ENCODE data around the gene GPR39. TPM values are rescaled to one million over a fixed set of nuclear protein-coding genes. Genes with fewer than 3 reads are reported as not detected.

Gene GPR39
- total and polyA plus RNA-seq, 7 experiments from 2014 or later: not detected

DNA sequence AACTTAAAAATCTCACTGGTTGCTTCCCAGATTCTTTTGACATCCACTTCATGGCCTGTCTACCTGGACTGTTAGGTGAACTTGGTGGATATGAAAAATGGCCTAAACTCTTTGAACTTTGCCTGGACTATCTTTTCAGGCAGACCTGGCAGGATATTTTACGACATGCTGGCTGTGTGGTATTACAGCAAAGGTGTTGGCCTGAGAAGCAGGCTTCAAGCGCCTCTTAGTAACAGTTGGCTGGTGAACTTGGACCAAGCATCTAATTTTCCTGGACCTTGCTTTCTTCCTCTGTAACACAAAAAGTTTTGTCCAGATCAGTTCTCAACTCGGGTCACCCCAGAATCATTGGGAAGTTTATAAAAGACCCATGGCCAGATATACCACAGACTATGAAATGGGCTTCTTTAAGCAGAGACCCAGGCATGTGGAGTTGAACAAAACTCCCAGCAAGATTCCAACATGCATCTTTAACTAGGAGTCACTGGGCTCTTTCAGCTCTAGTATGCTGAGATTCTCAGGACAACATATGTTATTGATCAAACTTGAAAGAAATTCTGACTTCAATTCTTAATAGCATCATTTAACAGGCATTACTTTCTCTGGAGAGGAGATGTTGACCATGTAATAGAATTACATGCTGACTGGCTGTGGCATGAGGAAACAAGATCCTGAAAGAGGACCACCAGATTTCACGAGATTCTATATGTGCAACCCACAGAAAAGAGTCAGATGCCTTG lies 249.0 kb downstream of the GPR39 start:
- no peaks in the 10 kb centered on the region for H3K4me1 ChIP-seq (ENCODE audit: control insufficient read depth in 2 of 2, insufficient read depth in 2 of 2, low read length in 2 of 2)
- Mint-ChIP-seq H3K27me3 (peaks cover 22 to 31% (median 26%) of the 10 kb centered on the region in 5 donors), H3K36me3 (no peaks in the 10 kb centered on the region), H3K4me1 (peaks cover 0 to 4% (median 0%) of the 10 kb centered on the region in 7 donors), H3K9me3 (peaks cover 0 to 7% (median 0%) of the 10 kb centered on the region in 11 donors), H3K27ac (no peak overlapping the region), H3K4me3 (no peak overlapping the region)
- CTCF ChIA-PET: no interaction called here
- H3K9me3 ChIP-seq (ENCODE audit: control insufficient read depth in 2 of 3, low read length in 3 of 3): no peaks in the 10 kb centered on the region
- H3K4me3 ChIP-seq (ENCODE audit: low read length): no peak overlapping the region
- no peak for ATAC-seq
- no peak overlapping the region for H3K27ac ChIP-seq (ENCODE audit: low read depth, low read length)
- no peaks in the 10 kb centered on the region for H3K27me3 ChIP-seq (ENCODE audit: control insufficient read depth in 2 of 2, insufficient read depth in 2 of 2, low read length in 2 of 2)
- POLR2A ChIA-PET: no interaction called here
- intact Hi-C loops (cut with micrococcal nuclease): no loop called here
- H3K36me3 ChIP-seq (ENCODE audit: control insufficient read depth in 2 of 3, insufficient read depth in 3 of 3, low read length in 3 of 3): no peaks in the 10 kb centered on the region
- DNase-seq: no peak

DNA sequence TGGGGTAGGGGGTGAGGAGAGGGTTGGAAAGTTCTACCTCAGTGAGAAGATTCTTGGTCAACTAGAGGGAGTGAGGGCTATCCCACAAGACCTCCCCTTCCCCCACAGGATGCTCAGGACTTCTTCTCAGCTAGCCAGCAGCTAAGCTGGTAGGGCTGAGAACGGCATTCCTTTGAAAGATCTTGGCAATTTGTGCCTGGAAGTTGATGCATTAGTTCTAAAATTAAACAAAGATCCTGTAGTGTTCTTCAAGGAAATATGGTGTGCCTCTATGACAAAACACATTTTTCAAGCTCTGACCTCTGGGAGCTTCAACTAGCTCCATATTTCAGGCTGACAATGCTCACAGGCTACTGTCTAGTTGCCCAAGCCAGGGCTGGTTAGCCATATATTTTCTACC lies 251.1 kb downstream of the GPR39 start:
- ChIA-PET POLR2A (no interaction called here), CTCF (no interaction called here)
- H3K9me3 ChIP-seq (ENCODE audit: control insufficient read depth in 2 of 3, low read length in 3 of 3): no peaks in the 10 kb centered on the region
- H3K27me3 Mint-ChIP-seq: peaks cover 37 to 41% (median 40%) of the 10 kb centered on the region in 5 donors
- ATAC-seq (no peak), DNase-seq (no peak)
- no peak overlapping the region for H3K27ac ChIP-seq (ENCODE audit: low read depth, low read length)
- no peak overlapping the region for H3K4me3 ChIP-seq (ENCODE audit: low read length)
- no peak overlapping the region for H3K27ac Mint-ChIP-seq
- no peaks in the 10 kb centered on the region for H3K36me3 Mint-ChIP-seq
- no peaks in the 10 kb centered on the region for H3K4me1 ChIP-seq (ENCODE audit: control insufficient read depth in 2 of 2, insufficient read depth in 2 of 2, low read length in 2 of 2)
- H3K36me3 ChIP-seq (ENCODE audit: control insufficient read depth in 2 of 3, insufficient read depth in 3 of 3, low read length in 3 of 3): no peaks in the 10 kb centered on the region
- H3K9me3 Mint-ChIP-seq: peaks cover 0 to 4% (median 0%) of the 10 kb centered on the region in 11 donors
- no peaks in the 10 kb centered on the region for H3K27me3 ChIP-seq (ENCODE audit: control insufficient read depth in 2 of 2, insufficient read depth in 2 of 2, low read length in 2 of 2)
- intact Hi-C loops (cut with micrococcal nuclease): no loop called here
- no peak overlapping the region for H3K4me3 Mint-ChIP-seq
- peaks cover 0 to 4% (median 0%) of the 10 kb centered on the region in 7 donors for H3K4me1 Mint-ChIP-seq

- Mint-ChIP-seq H3K4me1 (peaks cover 0 to 4% (median 0%) of the 10 kb centered on the region in 7 donors), H3K4me3 (no peak overlapping the region), H3K27ac (no peak overlapping the region), H3K9me3 (peaks cover 0 to 4% (median 0%) of the 10 kb centered on the region in 11 donors), H3K27me3 (peaks cover 39 to 47% (median 45%) of the 10 kb centered on the region in 5 donors), H3K36me3 (no peaks in the 10 kb centered on the region)
- no peaks in the 10 kb centered on the region for H3K9me3 ChIP-seq (ENCODE audit: control insufficient read depth in 2 of 3, low read length in 3 of 3)
- H3K4me3 ChIP-seq (ENCODE audit: low read length): no peak overlapping the region
- H3K27me3 ChIP-seq (ENCODE audit: control insufficient read depth in 2 of 2, insufficient read depth in 2 of 2, low read length in 2 of 2): no peaks in the 10 kb centered on the region
- POLR2A ChIA-PET: no interaction called here
- H3K27ac ChIP-seq (ENCODE audit: low read depth, low read length): no peak overlapping the region
- CTCF ChIA-PET: no interaction called here
- DNase-seq (no peak), ATAC-seq (no peak)
- intact Hi-C loops (cut with micrococcal nuclease): no loop called here
- no peaks in the 10 kb centered on the region for H3K36me3 ChIP-seq (ENCODE audit: control insufficient read depth in 2 of 3, insufficient read depth in 3 of 3, low read length in 3 of 3)
- no peaks in the 10 kb centered on the region for H3K4me1 ChIP-seq (ENCODE audit: control insufficient read depth in 2 of 2, insufficient read depth in 2 of 2, low read length in 2 of 2)
These were observed 251.7 kb downstream of the GPR39 start for GRCh38 chr2:132668189-132668823.

DNA sequence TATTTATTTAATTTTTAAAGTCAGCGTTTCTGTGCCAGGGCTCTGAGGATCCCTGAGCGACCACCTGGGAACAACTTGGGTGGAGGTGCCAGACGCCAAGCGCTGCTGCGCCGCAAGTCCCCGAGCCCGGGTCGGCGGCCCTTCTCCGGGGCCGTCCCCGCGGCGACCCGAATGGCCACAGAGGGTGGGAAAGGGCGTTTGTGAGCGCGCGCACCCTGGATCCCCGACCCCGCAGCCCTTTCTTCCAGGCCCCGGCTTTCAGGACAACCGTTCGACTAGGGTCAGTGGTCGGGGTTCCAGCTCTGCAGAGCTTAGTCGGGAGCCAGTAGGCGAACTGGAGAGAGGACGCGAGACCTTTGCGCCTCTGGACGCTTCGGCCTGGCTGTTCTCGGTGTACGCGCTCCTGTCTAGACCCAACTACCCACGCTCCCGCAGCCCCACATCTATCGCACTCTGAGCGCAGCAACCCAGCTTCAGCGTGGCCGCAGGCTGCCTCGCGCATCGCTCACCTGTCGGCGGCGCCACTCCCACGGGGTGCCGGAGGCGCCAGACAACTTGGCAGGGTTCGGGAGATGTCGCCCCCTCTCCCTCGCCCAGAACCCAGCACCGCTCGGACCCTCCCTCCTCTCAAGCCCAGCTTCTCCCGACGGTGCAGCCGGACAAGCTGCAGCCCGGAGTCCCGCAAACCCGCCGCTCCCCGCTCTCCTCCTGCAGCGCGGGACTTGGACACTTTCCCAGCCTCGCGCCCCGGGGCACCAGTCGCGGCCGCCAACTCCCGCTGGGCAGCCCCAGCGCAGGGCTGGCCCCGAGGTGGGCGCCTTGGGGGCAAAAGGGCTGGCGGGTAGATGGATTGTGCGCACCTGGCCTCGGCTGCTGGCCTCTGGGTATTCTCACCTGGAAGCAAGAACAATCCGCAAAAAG lies 252.6 kb downstream of the GPR39 start:
- H3K27me3 Mint-ChIP-seq: peaks cover 32 to 46% (median 43%) of the 10 kb centered on the region in 5 donors

GRCh38 chr2:132669908-132670495 lies 253.4 kb downstream of the GPR39 start, which contains the start of gene LYPD1:
Gene LYPD1, minus strand, starts transcription at chr2:132670205. Its CDS starts 273 bp downstream, at chr2:132669932.
- no peaks in the 10 kb centered on the region for H3K9me3 ChIP-seq (ENCODE audit: control insufficient read depth in 2 of 3, low read length in 3 of 3)
- H3K4me1 Mint-ChIP-seq: peaks cover 0 to 4% (median 0%) of the 10 kb centered on the region in 7 donors
- ChIA-PET CTCF (no interaction called here), POLR2A (no interaction called here)
- no peak within 1 kb of the TSS for H3K4me3 ChIP-seq (ENCODE audit: low read length)
- ATAC-seq: no peak
- no peaks in the 10 kb centered on the region for H3K27me3 ChIP-seq (ENCODE audit: control insufficient read depth in 2 of 2, insufficient read depth in 2 of 2, low read length in 2 of 2)
- peaks cover 0 to 4% (median 2%) of the 10 kb centered on the region in 11 donors for H3K9me3 Mint-ChIP-seq
- peaks cover 34 to 54% (median 43%) of the 10 kb centered on the region in 5 donors for H3K27me3 Mint-ChIP-seq
- no peak within 1 kb of the TSS for H3K27ac ChIP-seq (ENCODE audit: low read depth, low read length)
- no peaks in the 10 kb centered on the region for H3K36me3 ChIP-seq (ENCODE audit: control insufficient read depth in 2 of 3, insufficient read depth in 3 of 3, low read length in 3 of 3)
- no peaks in the 10 kb centered on the region for H3K4me1 ChIP-seq (ENCODE audit: control insufficient read depth in 2 of 2, insufficient read depth in 2 of 2, low read length in 2 of 2)
- intact Hi-C loops (cut with micrococcal nuclease): no loop called here
- DNase-seq: no peak
- no peaks in the 10 kb centered on the region for H3K36me3 Mint-ChIP-seq
- no peak within 1 kb of the TSS for H3K27ac Mint-ChIP-seq
- no peak within 1 kb of the TSS for H3K4me3 Mint-ChIP-seq

More for the DNA sequence above, 252.6 kb downstream of the GPR39 start:
- H3K4me3 ChIP-seq (ENCODE audit: low read length): no peak overlapping the region
- ATAC-seq (no peak), DNase-seq (no peak)
- no peaks in the 10 kb centered on the region for H3K4me1 ChIP-seq (ENCODE audit: control insufficient read depth in 2 of 2, insufficient read depth in 2 of 2, low read length in 2 of 2)
- no peaks in the 10 kb centered on the region for H3K36me3 Mint-ChIP-seq
- no peaks in the 10 kb centered on the region for H3K27me3 ChIP-seq (ENCODE audit: control insufficient read depth in 2 of 2, insufficient read depth in 2 of 2, low read length in 2 of 2)
- POLR2A ChIA-PET: no interaction called here
- no peaks in the 10 kb centered on the region for H3K9me3 ChIP-seq (ENCODE audit: control insufficient read depth in 2 of 3, low read length in 3 of 3)
- peaks cover 0 to 4% (median 0%) of the 10 kb centered on the region in 7 donors for H3K4me1 Mint-ChIP-seq
- H3K27ac ChIP-seq (ENCODE audit: low read depth, low read length): no peak overlapping the region
- no peak overlapping the region for H3K27ac Mint-ChIP-seq
- CTCF ChIA-PET: no interaction called here
- no peak overlapping the region for H3K4me3 Mint-ChIP-seq
- H3K36me3 ChIP-seq (ENCODE audit: control insufficient read depth in 2 of 3, insufficient read depth in 3 of 3, low read length in 3 of 3): no peaks in the 10 kb centered on the region
- intact Hi-C loops (cut with micrococcal nuclease): no loop called here
- H3K9me3 Mint-ChIP-seq: peaks cover 0 to 4% (median under 1%) of the 10 kb centered on the region in 11 donors

GRCh38 chr2:132670496-132671150 lies 254.0 kb downstream of the GPR39 start:
- Mint-ChIP-seq H3K36me3 (no peaks in the 10 kb centered on the region), H3K4me1 (peaks cover 0 to 4% (median 0%) of the 10 kb centered on the region in 7 donors), H3K9me3 (peaks cover 0 to 4% (median 2%) of the 10 kb centered on the region in 11 donors), H3K27ac (no peak overlapping the region), H3K4me3 (no peak overlapping the region), H3K27me3 (peaks cover 34 to 57% (median 43%) of the 10 kb centered on the region in 5 donors)
- Histone ChIP-seq H3K9me3 (ENCODE audit: control insufficient read depth in 2 of 3, low read length in 3 of 3) (no peaks in the 10 kb centered on the region), H3K4me3 (ENCODE audit: low read length) (no peak overlapping the region), H3K27ac (ENCODE audit: low read depth, low read length) (no peak overlapping the region), H3K36me3 (ENCODE audit: control insufficient read depth in 2 of 3, insufficient read depth in 3 of 3, low read length in 3 of 3) (no peaks in the 10 kb centered on the region), H3K27me3 (ENCODE audit: control insufficient read depth in 2 of 2, insufficient read depth in 2 of 2, low read length in 2 of 2) (no peaks in the 10 kb centered on the region), H3K4me1 (ENCODE audit: control insufficient read depth in 2 of 2, insufficient read depth in 2 of 2, low read length in 2 of 2) (no peaks in the 10 kb centered on the region)
- intact Hi-C loops (cut with micrococcal nuclease): no loop called here
- CTCF ChIA-PET: no interaction called here
- DNase-seq (no peak), ATAC-seq (no peak)
- POLR2A ChIA-PET: no interaction called here
